KG1 (cell line): ENCODE results near the gene PLCXD3.
"Not testable (repeated sequence)": the region's sequence is repeated elsewhere in the genome, so short reads cannot be mapped to it uniquely, and the experiment has no call there.

Source experiments
- DNase-seq: peaks from one replicate; lab custom pipeline; 2025; lab: John Stamatoyannopoulos, UW

The PLCXD3 gene

GRCh38 chr5:41510176-41510831 lies at the start of gene PLCXD3:
Gene PLCXD3, minus strand, starts transcription at chr5:41510601. Its CDS starts 75 bp downstream, at chr5:41510526.
- no peak for DNase-seq

GRCh38 chr5:41559184-41559583 lies 48.8 kb upstream of the PLCXD3 start:
- DNase-seq = no peak

- DNase-seq = no peak
Measured at GRCh38 chr5:41558295-41558694, 47.9 kb upstream of the PLCXD3 start.

GRCh38 chr5:41547991-41548390 lies 37.6 kb upstream of the PLCXD3 start:
- DNase-seq = no peak

GRCh38 chr5:41542183-41542582 lies 31.8 kb upstream of the PLCXD3 start:
- no peak for DNase-seq

GRCh38 chr5:41539454-41539853 lies 29.1 kb upstream of the PLCXD3 start:
- no peak for DNase-seq

GRCh38 chr5:41537581-41537980 lies 27.2 kb upstream of the PLCXD3 start:
- DNase-seq = no peak

GRCh38 chr5:41532485-41532884 lies 22.1 kb upstream of the PLCXD3 start:
- no peak for DNase-seq

- DNase-seq = no peak
Measured at GRCh38 chr5:41527201-41527779, 16.9 kb upstream of the PLCXD3 start.

GRCh38 chr5:41526699-41527098 lies 16.3 kb upstream of the PLCXD3 start:
- no peak for DNase-seq

- no peak for DNase-seq
Measured at GRCh38 chr5:41524174-41524573, 13.8 kb upstream of the PLCXD3 start.

- no peak for DNase-seq
Measured at GRCh38 chr5:41522193-41522786, 11.9 kb upstream of the PLCXD3 start.

GRCh38 chr5:41519801-41520200 lies 9.4 kb upstream of the PLCXD3 start:
- no peak for DNase-seq

GRCh38 chr5:41517909-41518308 lies 7.5 kb upstream of the PLCXD3 start:
- DNase-seq = no peak

GRCh38 chr5:41511241-41511640 lies 840 bp upstream of the PLCXD3 start:
- DNase-seq = no peak

- DNase-seq = no peak
Measured at GRCh38 chr5:41509399-41510175, 814 bp downstream of the PLCXD3 start.

GRCh38 chr5:41508696-41509398 lies 1.6 kb downstream of the PLCXD3 start:
- DNase-seq = no peak

GRCh38 chr5:41508186-41508585 lies 2.2 kb downstream of the PLCXD3 start:
- no peak for DNase-seq

- DNase-seq = no peak
Measured at GRCh38 chr5:41507501-41507900, 2.9 kb downstream of the PLCXD3 start.

- no peak for DNase-seq
Measured at GRCh38 chr5:41503860-41504259, 6.5 kb downstream of the PLCXD3 start.

GRCh38 chr5:41503310-41503709 lies 7.1 kb downstream of the PLCXD3 start:
- no peak for DNase-seq

GRCh38 chr5:41493490-41494126 lies 16.8 kb downstream of the PLCXD3 start:
- not testable (repeated sequence) for DNase-seq
